GM23338 (cell line): ENCODE data around the gene DNAAF2.

ENCODE experiments used
- CREB1 ChIP-seq: fragments of 250-450 bp; sonication (Bioruptor Pico); IDR thresholded peaks from 2 replicates; pipeline ENCODE4 v1.5.0; 2020; ENCODE audit warnings: low read depth, mild to moderate bottlenecking, moderate library complexity
- CTCF ChIP-seq, 2 experiments: fragments of 200-600 bp in 1 of 2; sonication (generic) in 1 of 2; conservative IDR thresholded peaks; 2 replicates each; pipeline versions ENCODE4 v1.5.1 to v1.6.1; 2016 to 2017; ENCODE audit warnings: antibody characterized with exemption in 2 of 2, low read depth in 2 of 2, mild to moderate bottlenecking in 2 of 2, moderate library complexity in 1 of 2
- EZH2 ChIP-seq: fragments of 200-600 bp; sonication (generic); IDR thresholded peaks from one replicate; pipeline ENCODE4 v1.8.0; 2017; ENCODE audit warnings: antibody characterized with exemption, mild to moderate bottlenecking, low read depth; ENCODE audit not compliant: unreplicated experiment
- EZH2phosphoT487 ChIP-seq: fragments of 200-600 bp; sonication (generic); IDR thresholded peaks from one replicate; pipeline ENCODE4 v1.8.1; 2018; ENCODE audit warnings: antibody characterized with exemption; ENCODE audit not compliant: unreplicated experiment
- JUNB ChIP-seq: IDR thresholded peaks from one replicate; pipeline ENCODE4 v1.6.1; 2016; ENCODE audit warnings: antibody characterized with exemption; ENCODE audit not compliant: unreplicated experiment
- REST ChIP-seq: IDR thresholded peaks from one replicate; pipeline ENCODE4 v1.6.1; 2018; ENCODE audit warnings: antibody characterized with exemption; ENCODE audit not compliant: unreplicated experiment
- TF ChIP-seq, protein P1 (sequence below): IDR thresholded peaks from 2 replicates; pipeline ENCODE4 v1.6.1; 2016; ENCODE audit warnings: antibody characterized with exemption

- no peak for TF ChIP-seq CTCF (conservative IDR thresholded peaks at IDR 0.05; ENCODE audit: low read depth in 2 of 2)
- no peak for TF ChIP-seq EZH2
- TF ChIP-seq REST = no peak
- TF ChIP-seq CREB1 (CRISPR knock-in tag) = no peak
- TF ChIP-seq, protein P1, sequence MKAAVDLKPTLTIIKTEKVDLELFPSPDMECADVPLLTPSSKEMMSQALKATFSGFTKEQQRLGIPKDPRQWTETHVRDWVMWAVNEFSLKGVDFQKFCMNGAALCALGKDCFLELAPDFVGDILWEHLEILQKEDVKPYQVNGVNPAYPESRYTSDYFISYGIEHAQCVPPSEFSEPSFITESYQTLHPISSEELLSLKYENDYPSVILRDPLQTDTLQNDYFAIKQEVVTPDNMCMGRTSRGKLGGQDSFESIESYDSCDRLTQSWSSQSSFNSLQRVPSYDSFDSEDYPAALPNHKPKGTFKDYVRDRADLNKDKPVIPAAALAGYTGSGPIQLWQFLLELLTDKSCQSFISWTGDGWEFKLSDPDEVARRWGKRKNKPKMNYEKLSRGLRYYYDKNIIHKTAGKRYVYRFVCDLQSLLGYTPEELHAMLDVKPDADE = no peak
- no peak for TF ChIP-seq EZH2phosphoT487
- no peak for TF ChIP-seq JUNB
Observed at GRCh38 chr14:49589387-49589786, 45.7 kb downstream of the DNAAF2 start.
